GM21515 (cell line): ENCODE data around the gene PTPN11.

Experiments
- ATAC-seq: cut with Tn5 transposase; IDR thresholded peaks from one replicate; pipeline ENCODE4 v1.9.1; 2021; ENCODE audit not compliant: unreplicated experiment

The PTPN11 gene

GRCh38 chr12:112538740-112539139 is 120.0 kb downstream of the PTPN11 start:
- no peak for ATAC-seq

- ATAC-seq, result no peak
Measured at GRCh38 chr12:112539221-112539620, 120.5 kb downstream of the PTPN11 start.

- no peak for ATAC-seq
Measured at GRCh38 chr12:112540021-112540420, 121.3 kb downstream of the PTPN11 start.

- ATAC-seq, result no peak
Measured at GRCh38 chr12:112543751-112544150, 125.0 kb downstream of the PTPN11 start.

- no peak for ATAC-seq
Measured at GRCh38 chr12:112546339-112546738, 127.6 kb downstream of the PTPN11 start.

GRCh38 chr12:112546996-112547395 is 128.2 kb downstream of the PTPN11 start:
- no peak for ATAC-seq

GRCh38 chr12:112549031-112549430 is 130.3 kb downstream of the PTPN11 start:
- no peak for ATAC-seq

- no peak for ATAC-seq
Measured at GRCh38 chr12:112551681-112552080, 132.9 kb downstream of the PTPN11 start.

GRCh38 chr12:112555621-112556233 is 137.0 kb downstream of the PTPN11 start:
- no peak for ATAC-seq

- ATAC-seq, result no peak
Measured at GRCh38 chr12:112557951-112558630, 139.3 kb downstream of the PTPN11 start.
